IMR-90 (cell line): ENCODE measurements around the gene CEP83.

Experiments used
- BHLHE40 ChIP-seq: fragments of 150-350 bp; IDR thresholded peaks from 2 replicates; pipeline ENCODE4 v1.6.1; 2016; ENCODE audit warnings: mild to moderate bottlenecking, low read depth, low read length
- CEBPB ChIP-seq: IDR thresholded peaks from 2 replicates; pipeline ENCODE4 v1.6.1; 2012; ENCODE audit warnings: low read depth, low read length, improper control_type of control experiment
- ELK1 ChIP-seq: fragments of 150-350 bp; IDR thresholded peaks from 2 replicates; pipeline ENCODE4 v1.6.1; 2016; ENCODE audit warnings: low read depth, mild to moderate bottlenecking, low read length, moderate library complexity, borderline replicate concordance
- FOS ChIP-seq: fragments of 150-350 bp; IDR thresholded peaks from 2 replicates; pipeline ENCODE4 v1.6.1; 2016; ENCODE audit warnings: low read depth, low read length
- POLR2A ChIP-seq: IDR thresholded peaks from 2 replicates; pipeline ENCODE4 v1.6.1; 2012; ENCODE audit warnings: mild to moderate bottlenecking, low read depth, low read length
- TF ChIP-seq, protein P1 (sequence below): conservative IDR thresholded peaks from 2 replicates; pipeline ENCODE4 v1.5.1; 2012; ENCODE audit warnings: mild to moderate bottlenecking, low read depth, low read length, improper control_type of control experiment

DNA sequence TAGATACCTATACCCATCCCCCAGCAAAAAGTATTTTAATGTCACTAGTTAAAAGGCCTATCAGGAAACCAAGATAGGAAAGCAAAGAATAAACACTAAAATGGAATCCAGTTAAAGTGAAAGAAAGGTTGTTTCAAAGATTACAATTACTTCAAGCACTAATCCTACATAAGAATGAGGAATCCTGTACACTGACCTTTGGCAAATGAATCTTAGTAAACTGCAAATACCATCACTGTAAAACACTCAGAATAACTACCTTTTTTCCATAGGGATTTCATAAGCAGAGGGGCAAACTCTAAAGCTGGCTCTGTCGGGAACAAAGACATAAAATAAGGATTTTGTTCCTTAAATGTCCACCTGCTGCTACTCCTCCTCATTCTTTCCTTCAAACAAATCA is 25.9 kb downstream of the CEP83 start:
- TF ChIP-seq, protein P1, sequence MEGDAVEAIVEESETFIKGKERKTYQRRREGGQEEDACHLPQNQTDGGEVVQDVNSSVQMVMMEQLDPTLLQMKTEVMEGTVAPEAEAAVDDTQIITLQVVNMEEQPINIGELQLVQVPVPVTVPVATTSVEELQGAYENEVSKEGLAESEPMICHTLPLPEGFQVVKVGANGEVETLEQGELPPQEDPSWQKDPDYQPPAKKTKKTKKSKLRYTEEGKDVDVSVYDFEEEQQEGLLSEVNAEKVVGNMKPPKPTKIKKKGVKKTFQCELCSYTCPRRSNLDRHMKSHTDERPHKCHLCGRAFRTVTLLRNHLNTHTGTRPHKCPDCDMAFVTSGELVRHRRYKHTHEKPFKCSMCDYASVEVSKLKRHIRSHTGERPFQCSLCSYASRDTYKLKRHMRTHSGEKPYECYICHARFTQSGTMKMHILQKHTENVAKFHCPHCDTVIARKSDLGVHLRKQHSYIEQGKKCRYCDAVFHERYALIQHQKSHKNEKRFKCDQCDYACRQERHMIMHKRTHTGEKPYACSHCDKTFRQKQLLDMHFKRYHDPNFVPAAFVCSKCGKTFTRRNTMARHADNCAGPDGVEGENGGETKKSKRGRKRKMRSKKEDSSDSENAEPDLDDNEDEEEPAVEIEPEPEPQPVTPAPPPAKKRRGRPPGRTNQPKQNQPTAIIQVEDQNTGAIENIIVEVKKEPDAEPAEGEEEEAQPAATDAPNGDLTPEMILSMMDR = no peak
- TF ChIP-seq ELK1 (no peak), FOS (no peak), CEBPB (no peak), POLR2A (no peak), BHLHE40 (no peak)
